COR-L47 (cell line): ENCODE results near the gene BLNK.
"Not testable (repeated sequence)": the region's sequence is repeated elsewhere in the genome, so short reads cannot be mapped to it uniquely, and the experiment has no call there.

ENCODE experiments used
- DNase-seq: peaks from one replicate; lab custom pipeline; 2025; lab: John Stamatoyannopoulos, UW

The BLNK gene

DNA sequence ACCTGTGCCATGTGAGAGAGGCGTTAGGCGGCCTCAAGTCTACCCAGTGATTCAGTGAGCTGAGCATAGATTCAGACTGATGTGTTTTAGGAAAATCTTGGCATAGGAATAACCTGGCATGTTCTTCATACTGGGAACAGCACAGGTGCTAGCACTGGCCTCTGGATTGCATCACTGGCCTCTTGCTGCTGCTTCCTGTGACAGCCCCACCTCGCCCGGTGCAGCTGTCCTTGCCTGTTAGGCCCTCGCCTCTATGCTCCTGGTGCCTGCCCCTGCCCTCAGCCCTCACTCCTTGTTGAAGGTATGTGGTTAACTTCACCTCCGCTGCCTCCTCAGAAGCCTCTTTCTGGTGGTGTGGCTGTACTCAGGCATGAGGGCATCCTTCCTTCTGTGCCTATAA is 46.2 kb downstream of the BLNK start:
- DNase-seq, result no peak

DNA sequence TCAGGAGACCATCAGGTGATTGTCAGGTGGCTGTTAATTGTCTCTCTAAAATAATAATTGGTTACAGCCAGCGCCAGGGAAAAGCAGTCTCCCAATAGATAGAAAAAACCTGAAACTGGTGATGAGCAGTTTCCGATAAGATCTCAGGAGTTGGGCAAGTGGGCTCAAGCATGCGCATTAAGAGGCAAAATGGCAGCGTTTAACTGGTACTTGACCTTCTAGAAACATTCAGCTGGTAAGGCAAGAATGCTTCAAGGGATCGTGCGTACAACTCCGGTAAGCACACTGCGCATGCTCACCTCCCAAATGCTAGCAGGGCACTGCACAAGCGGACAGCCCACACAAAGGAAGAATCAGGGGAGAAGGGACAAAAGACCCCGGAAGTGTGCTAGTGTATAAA is 48.5 kb downstream of the BLNK start:
- DNase-seq, result no peak

DNA sequence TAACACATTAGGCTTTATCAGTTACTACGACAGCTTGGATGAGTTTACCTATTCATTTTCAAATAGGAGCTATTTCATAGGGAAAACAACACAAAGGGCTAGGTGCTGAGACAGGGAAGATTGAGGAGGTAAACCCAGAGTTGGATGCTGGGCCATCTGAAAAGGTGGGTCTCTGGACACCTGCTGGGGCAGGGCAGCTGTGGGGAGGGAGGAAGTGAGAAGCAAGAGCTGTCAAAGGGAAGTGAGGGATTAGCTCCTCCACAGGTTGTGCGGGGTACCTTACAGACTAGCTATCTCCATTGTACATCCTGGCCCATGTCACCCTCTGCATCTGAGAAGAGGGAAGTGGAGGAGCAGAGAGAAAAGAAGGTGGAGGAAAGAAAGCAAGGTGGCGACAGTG is 48.9 kb downstream of the BLNK start:
- DNase-seq, result no peak

DNA sequence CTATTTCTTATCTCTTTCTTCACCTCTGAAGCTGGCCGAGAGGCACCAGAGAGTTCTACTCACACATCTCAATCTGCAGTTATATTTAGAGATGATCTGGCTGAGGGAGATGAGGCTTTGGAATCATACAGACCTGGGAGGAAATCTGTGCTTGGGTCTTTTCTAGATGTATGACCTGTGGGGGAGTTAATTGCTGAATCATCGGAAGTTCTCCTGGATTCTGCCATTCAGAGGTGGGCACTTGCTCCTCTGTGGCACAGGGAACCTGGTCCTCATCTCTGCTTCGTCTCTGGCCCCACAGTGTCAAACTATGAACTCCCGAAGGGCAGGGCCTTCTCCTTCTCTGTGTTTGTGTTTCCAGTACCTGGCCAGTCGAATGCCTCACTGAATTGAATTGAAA is 52.5 kb downstream of the BLNK start:
- no peak for DNase-seq

DNA sequence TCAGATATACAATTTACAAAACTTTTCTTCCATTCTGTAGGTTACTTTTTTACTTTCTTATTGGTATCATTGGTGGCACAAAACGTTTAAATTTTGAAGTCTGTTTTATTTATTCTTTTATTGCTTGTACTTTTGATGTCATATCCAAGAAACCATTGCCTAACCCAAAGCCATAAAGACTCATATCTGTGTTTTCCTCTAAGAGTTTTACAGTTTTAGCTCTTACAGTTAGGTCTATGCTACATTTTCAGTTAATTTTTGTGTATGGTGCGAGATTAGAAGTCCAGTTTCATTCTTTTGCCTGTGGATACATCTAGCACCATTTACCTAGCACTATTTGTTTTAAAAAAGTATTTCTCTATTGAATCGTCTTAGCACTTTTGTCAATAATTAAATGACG is 53.7 kb downstream of the BLNK start:
- no peak for DNase-seq

DNA sequence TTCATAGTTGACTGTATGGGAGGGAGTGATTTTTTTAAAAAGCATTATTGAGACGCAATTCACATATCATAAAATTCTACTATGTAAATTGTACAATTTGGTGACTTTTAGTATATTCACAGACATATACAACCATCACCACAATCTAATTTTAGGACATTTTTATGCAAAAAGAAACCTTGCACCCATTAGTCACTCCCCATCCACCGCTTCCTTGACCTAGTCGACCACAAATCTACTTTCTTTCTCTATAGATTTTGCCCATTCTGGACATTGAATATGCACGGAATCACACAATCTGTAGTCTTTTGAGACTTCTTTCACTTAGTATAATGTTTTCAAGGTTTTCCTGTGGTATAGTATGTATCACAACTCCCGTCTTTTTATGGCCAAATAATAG is 54.6 kb downstream of the BLNK start:
- no peak for DNase-seq

DNA sequence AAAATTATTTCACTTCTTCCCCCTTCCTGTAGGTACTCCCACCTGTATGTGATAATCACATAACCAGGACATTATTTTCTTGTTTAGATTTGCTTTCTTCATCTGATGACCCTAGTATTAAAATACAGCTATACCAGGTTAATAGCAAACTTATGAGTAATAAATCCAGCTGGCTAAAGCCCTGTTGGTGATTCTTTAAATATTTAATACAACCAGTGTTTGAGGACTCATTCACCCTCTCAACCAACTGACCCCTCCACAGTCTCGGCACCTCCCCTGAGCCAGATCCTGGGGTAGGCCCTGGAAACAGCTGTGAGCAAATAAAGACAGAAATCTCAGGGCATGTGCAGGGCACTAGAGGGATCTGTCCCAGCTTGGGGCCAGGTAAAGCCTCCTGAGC is 58.5 kb downstream of the BLNK start:
- no peak for DNase-seq

DNA sequence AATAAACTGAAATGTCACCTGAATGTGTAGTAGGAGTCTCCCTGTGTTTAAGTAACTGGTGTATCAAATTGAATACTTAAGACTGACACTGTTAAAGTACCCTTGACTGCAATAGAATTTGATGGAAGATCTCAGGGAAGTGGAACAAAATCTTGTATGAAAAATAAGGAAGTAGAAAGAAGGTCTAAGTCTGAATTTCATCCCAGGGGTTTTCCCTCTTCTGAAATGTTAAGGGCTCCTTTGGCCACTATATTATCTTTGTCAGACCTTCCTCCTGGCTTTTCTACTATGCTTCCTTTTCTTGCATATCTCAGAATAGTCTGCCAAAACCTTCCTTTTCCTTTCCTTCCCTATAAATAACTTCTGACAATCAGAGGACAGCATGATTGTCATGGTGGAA is 59.6 kb downstream of the BLNK start:
- DNase-seq, result no peak

DNA sequence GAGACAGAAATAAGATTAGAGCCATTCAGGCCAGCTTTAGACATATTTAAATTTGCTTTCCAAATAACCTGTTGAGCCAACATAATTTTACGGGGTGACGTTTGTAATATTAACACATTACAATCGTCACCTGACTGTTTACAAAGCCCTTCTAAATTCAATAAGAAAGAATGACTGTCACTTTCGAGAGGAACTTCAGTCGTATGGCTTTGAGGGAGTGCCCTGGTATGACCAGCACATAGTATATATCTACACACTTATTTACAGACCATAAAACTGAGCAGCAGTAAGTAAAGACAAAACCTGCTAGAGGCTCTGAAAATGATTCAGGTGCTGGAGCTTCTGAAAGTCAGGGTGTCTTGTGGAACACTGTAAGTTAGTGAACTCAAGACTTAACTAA is 62.4 kb downstream of the BLNK start:
- DNase-seq, result no peak

DNA sequence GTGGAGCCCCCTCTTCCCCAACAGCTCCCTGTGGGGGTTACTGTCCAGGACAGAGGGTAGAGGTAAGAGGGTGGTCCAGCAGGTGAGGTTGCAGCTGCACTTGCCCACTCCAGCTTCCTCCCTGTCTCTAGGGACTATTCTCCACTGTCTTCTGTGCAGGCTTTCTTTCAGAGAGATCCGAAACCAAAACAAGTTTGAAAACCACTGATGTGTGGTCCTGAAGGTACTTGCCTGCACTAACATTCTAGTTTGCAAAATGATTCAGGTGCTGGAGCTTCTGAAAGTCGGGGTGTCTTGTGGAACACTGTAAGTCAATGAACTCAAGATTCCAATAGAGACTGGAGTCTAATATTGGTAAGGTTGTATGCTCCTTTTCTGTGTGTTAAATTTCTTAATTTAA is 63.1 kb downstream of the BLNK start:
- no peak for DNase-seq

DNA sequence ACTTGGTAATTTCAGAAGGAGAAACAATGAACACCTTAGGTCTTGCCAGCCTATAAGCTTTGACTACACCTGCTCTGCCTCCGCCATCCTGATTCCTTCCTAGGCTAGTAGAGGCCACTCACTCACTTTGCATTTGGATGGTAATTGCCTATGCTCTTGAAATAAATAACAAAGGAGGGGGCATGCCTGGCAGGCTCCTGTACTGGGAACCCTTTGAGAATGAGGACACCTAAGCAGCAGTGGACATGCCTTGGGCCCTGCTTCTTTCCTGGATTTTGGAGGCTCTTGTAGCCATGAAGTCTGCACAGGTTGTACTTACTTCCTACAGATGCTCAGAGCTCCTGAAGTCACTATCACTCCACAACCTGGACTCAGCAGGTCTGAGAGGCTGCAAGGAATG is 65.8 kb downstream of the BLNK start:
- DNase-seq, result no peak

DNA sequence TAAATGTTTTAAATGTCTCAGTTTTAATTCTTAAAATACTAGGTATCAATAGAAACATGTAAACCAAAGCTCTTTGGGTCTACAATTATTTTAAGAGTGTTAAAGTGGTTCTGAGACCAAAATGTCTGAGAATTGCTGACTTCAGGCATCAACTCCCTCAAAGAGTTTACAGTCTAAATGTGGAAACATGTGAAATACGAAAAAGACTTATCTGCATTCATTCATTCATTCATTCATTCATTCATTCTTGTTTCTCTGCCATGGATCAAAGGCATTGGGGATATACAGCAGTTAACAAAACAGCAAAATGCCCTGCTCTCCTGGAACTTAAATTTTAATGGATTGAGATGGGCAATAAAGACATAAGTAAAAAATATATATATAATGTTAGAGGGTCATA is 69.8 kb downstream of the BLNK start:
- DNase-seq, result no peak

DNA sequence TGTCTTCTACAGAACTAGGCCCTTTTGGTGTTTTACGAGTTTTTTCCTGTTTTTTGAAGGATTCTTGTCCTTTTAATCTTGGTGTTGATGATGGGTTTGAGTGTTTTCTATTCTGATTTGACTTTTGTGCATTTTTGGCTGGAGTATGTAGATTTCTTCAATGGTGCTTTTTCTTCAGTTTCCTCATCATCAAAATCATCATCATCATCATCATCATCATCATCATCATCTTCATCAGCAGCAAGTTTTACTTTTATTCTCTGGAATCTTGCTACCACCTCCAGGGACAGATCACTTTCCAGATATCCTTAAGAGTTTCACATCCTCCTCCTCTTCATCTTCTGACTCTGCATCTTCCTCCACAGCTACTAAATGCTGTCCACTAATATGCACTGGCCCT is 81.9 kb downstream of the BLNK start:
- DNase-seq, result not testable (repeated sequence)

DNA sequence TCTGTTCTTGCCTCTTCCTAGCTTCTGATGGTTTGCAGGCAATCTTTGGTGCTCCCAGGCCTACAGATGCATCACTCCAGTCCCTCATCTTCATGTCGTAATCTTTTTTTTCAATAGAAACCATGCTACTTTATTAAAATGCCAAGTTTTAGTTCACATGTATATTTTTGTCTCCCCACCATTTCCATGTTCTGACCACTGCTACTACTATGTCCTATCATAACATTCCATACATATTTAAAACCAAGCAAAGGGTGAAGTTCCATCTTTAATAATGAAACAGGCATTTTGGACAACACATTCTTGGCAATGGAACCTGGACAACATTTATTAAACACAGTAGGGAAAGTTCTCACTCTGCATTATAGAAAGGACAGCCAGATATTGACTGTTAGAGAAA is 82.5 kb downstream of the BLNK start:
- DNase-seq, result no peak

DNA sequence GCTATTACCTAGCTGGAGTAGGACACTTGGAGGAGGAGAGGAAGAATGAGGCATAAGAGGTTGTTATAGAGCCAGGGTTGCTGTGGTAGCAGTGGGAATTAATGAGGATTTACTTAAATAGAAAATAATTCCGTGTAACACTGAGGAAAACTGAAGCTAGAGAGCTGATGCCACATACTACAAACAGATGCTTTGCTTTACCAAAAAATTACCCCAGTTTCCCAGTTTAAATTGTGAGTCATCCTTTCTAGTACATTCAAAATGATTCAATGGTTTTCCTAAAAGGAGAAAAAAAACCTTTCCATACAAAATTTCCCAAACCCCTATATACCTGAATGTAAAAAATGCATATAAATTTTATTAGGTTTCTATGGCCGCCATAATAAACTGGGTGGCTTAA is 82.9 kb downstream of the BLNK start:
- no peak for DNase-seq

DNA sequence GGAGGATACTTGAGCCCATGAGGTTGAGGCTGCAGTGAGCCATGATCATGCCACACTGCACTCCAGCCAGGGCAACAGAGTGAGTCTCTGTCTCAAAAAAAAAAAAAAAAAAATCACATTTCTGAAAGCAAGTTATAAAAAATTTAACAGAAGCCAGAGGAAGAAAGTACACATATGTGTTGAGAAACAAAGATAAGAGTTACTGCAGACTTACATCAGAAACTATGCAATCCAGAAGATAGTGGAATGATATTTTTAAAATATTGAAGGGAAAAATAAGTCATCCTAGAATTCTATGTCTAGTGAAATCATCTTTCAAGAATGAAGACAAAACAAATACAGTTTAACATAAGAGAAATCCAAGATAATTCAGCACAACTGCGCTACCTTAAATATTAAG is 94.4 kb downstream of the BLNK start:
- no peak for DNase-seq

DNA sequence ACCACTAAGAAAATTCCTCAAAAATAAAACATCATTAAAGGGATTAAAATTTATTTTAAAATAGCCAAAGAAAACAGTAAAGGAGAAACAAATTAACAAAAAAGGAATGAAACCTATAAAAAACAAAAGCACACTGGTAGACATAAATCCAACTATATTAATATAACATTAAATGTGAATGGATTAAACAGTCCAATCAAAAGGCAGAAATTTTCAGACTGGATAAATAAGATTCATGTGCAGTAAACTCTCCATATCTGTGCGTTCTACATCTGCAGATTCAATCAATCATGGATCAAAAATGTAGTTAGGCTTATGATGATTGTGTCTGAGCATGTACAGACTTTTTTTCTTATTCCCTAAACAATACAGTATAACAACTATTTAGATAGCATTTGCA is 98.7 kb downstream of the BLNK start:
- DNase-seq, result no peak

DNA sequence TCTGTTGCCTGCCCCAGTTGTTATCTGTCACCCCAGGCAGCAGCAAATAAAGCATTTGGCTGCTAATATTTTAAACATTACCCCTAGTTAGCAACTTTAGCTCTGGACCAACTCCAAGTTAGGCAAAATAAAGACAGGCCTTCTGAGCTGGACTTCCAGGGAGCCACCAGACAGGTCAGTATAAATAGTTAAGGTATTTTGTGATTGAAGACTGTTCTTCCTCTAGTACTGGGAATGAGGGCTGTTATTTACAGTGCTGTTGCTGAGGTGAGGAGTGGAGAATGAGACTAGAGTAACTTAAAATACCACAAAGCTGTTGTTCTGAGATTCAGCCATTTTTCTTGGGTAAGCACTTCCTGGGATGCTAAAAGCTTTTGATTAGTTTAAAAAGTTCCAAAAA is 101.1 kb downstream of the BLNK start:
- no peak for DNase-seq

DNA sequence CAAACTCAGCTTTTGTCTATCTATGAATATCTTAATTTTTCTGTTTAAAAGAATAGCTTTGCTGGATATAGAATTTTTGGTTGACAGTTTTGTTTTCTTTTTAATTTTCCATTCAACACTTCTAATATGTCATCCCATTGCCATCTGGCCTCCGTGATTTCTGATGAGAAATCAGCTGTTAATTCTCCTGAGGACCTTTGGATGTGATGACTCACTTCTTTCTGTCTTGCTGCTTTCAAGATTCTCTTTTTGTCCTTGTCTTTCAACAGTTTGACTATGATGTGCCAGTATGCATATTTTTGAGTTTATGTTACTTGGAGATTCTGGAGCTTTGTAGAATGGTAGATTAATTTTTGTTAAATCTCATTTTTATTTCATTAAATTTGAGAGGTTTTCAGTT is 102.8 kb downstream of the BLNK start:
- DNase-seq, result no peak

DNA sequence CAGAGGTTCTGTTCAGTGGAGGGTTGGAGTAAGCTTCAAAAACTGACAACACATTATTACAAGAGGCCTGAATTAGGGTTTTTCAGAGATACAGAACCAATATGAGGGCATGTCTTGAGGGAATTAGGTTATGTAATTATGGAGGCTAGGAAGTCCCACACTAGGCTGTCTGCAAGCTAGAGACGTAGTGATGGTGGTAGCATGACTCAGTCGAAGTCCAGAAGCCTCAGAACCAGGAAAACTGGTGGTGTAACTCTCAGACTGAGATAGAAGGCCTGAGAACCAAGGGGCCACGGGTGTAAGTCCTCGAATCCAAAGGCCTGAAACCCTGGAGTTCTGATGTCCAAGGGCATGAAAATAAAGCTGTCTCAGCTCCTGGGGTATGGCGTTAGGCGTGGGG is 105.6 kb downstream of the BLNK start:
- no peak for DNase-seq

DNA sequence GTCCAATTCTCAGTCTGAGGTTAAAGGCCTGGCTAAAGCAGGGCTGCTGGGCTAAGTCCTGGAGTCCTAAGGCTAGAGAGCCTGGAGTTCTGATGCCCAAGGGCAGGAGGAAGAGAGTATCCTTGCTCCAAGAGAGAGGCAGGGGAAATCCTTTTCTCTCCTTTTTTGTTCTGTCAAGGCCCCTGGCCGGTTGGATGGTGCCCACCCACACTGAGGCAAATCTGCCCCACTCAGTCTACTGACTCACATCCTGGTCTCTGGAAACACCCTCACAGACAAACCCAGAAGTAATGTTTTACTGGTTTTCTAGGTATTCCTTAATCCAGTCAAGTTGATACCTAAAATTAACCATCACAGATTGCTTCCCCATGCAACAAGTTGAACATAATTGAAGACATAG is 118.3 kb downstream of the BLNK start:
- no peak for DNase-seq

DNA sequence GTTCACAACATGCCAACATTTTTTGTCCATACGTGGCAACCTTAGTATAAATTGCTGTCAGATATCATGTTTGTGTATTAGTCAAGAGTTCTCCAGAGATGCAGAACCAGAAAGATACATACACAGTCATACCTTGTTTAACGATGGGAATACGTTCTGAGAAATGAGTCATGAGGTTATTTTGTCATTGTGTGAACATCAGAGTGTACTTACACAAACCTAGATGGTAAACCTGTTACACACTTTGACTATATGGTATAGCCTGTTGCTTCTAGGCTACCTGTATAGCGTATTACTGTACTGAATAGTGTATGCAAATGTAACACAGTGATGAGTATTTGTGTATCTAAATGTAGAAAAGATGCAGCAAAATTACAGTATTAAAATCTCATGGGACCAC is 118.9 kb downstream of the BLNK start:
- no peak for DNase-seq
